SK-N-SH (cell line): ENCODE results near the gene SLC22A23.

ENCODE experiments used
- CHD2 ChIP-seq: fragments of 150-350 bp; IDR thresholded peaks from 2 replicates; pipeline ENCODE4 v1.6.1; 2018; ENCODE audit warnings: low read length; ENCODE audit not compliant: partially characterized antibody
- CTCF ChIP-seq: fragments of 200-600 bp; sonication (generic); IDR thresholded peaks from 2 replicates; pipeline ENCODE4 v1.6.1; 2017; ENCODE audit warnings: antibody characterized with exemption, mild to moderate bottlenecking, moderate library complexity
- ELF1 ChIP-seq: IDR thresholded peaks from 2 replicates; pipeline ENCODE4 v1.4.0; 2012
- EP300 ChIP-seq, 2 experiments: IDR thresholded peaks; 2 replicates each; pipeline versions ENCODE4 v1.4.0 to v1.6.1; 2012; ENCODE audit warnings: borderline replicate concordance in 1 of 2, low read depth in 1 of 2, low read length in 1 of 2
- GABPA ChIP-seq: IDR thresholded peaks from 2 replicates; pipeline ENCODE4 v1.4.0; 2012; ENCODE audit warnings: low read depth, mild to moderate bottlenecking
- MAX ChIP-seq: IDR thresholded peaks from 2 replicates; pipeline ENCODE4 v1.4.0; 2012; ENCODE audit warnings: low read depth
- NFIC ChIP-seq: IDR thresholded peaks from 2 replicates; pipeline ENCODE4 v1.4.0; 2012; ENCODE audit warnings: borderline replicate concordance
- POLR2AphosphoS5 ChIP-seq: IDR thresholded peaks from 2 replicates; pipeline ENCODE4 v1.6.1; 2012; ENCODE audit warnings: low read depth, low read length
- REST ChIP-seq: IDR thresholded peaks from 2 replicates; pipeline ENCODE4 v1.6.1; 2012; ENCODE audit warnings: mild to moderate bottlenecking, low read depth, low read length, moderate library complexity
- RXRA ChIP-seq: IDR thresholded peaks from 2 replicates; pipeline ENCODE4 v1.4.0; 2012; ENCODE audit warnings: low read depth, mild to moderate bottlenecking, borderline replicate concordance
- USF2 ChIP-seq: fragments of 150-350 bp; IDR thresholded peaks from 2 replicates; pipeline ENCODE4 v1.6.1; 2017; ENCODE audit warnings: antibody characterized with exemption, low read length, low read depth, borderline replicate concordance
- YY1 ChIP-seq: IDR thresholded peaks from 2 replicates; pipeline ENCODE4 v1.4.0; 2012; ENCODE audit warnings: low read depth, mild to moderate bottlenecking

GRCh38 chr6:3367630-3368029 is 89.2 kb downstream of the SLC22A23 start:
- TF ChIP-seq RXRA (no peak), YY1 (no peak), CTCF (no peak), NFIC (no peak), CHD2 (no peak), POLR2AphosphoS5 (no peak), GABPA (no peak), ELF1 (no peak), MAX (no peak), REST (no peak), EP300 (IDR thresholded peaks at IDR 0.05; ENCODE audit: borderline replicate concordance in 1 of 2, low read depth in 1 of 2, low read length in 1 of 2) (no peak), USF2 (no peak)
